ENCODE results near the gene PRXL2C.

The PRXL2C gene

DNA sequence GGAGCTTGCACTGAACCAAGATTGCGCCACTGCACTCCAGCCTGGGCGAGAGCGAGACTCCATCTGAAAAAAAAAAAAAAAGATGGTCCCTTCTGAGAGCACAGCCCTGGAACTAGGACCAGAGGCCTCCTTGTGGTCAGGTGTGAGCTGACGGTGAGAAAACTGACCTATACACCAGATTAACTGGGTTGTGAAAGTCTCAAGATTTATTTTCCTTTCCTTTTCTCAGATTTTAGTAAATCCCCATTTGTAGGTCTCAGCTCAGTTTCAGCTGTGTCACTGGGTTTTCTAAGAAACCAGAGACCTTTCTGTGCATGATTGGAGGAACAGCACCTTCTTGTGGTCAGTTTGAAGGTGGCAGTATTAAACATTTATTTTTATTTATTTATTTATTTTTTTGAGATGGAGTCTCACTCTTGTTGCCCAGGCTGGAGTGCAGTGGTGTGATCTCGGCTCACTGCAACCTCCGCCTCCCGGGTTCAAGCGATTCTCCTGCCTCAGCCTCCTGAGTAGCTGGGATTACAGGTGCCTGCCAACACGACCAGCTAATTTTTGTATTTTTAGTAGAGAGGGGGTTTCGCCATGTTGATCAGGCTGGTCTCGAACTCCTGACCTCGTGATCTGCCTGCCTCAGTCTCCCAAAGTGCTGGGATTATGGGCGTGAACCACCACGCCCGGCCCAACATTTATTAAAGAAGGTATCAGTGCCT is 11.7 kb upstream of the PRXL2C start:
- peak; percentile 79 for TF ChIP-seq RAD21 (IDR thresholded peaks at IDR 0.05; ENCODE audit: low read depth)

DNA sequence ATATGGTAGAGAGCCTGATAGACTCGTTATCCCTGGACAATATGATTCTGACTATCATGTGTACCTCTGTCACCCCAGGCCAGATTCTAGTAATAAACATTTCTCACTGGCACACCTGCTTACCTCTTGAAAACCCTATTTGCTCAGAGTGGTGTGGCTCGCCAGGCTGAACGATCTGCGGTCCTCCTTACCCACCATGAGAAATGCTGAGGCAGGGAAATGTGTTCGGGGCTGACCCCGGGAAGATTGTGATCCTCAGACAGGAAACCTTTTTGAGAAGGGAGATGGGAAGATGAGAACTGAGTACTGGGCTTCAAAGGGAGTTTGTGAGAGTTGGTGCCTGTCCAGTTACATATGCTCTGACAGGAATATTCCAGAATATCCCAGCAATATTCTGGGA is 10.7 kb upstream of the PRXL2C start:
- TF ChIP-seq FOXM1 (IDR thresholded peaks at IDR 0.05; ENCODE audit: borderline replicate concordance, low read depth) (no peak), TAF1 (IDR thresholded peaks at IDR 0.05; ENCODE audit: low read depth) (no peak), REST (IDR thresholded peaks at IDR 0.05; ENCODE audit: low read depth) (no peak), TCF12 (IDR thresholded peaks at IDR 0.05; ENCODE audit: low read depth) (no peak), TEAD4 (IDR thresholded peaks at IDR 0.05) (no peak), NFIC (IDR thresholded peaks at IDR 0.05) (no peak), CREB1 (IDR thresholded peaks at IDR 0.05; ENCODE audit: low read depth) (no peak), ZBTB7A (IDR thresholded peaks at IDR 0.05; ENCODE audit: low read depth) (no peak), YY1 (IDR thresholded peaks at IDR 0.05; ENCODE audit: low read depth) (no peak), MAX (IDR thresholded peaks at IDR 0.05) (no peak), RAD21 (IDR thresholded peaks at IDR 0.05; ENCODE audit: low read depth) (no peak), CEBPB (IDR thresholded peaks at IDR 0.05) (no peak), EGR1 (IDR thresholded peaks at IDR 0.05) (no peak), EP300 (IDR thresholded peaks at IDR 0.05; ENCODE audit: borderline replicate concordance) (no peak), USF1 (IDR thresholded peaks at IDR 0.05) (no peak)

DNA sequence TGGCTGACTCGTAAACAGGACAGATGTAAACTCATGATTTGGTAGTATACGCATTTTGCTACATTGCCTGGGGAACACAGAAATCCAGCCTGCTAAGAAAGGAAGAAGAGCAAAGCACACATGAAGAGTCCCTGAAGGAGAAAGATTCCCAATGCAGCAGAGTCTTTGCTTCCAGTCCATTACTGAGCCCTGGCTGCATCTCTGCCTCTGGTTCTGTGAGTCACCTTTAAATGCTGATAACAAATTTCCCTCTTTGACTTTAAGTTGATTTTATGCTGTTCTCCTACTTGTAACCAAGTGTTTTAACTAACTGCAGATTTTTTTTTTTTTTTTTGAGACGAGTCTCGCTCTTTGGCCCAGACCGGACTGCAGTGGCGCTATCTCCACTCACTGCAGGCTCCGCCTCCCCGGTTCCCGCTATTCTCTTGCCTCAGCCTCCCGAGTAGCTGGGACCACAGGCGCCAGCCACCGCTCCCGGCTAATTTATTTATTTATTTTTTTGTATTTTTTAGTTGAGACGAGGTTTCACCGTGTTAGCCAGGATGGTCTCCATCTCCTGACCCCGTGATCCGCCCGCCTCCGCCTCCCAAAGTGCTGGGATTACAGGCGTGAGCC is 8.5 kb upstream of the PRXL2C start:
- TF ChIP-seq REST (IDR thresholded peaks at IDR 0.05; ENCODE audit: low read depth) (no peak), FOXM1 (IDR thresholded peaks at IDR 0.05; ENCODE audit: borderline replicate concordance, low read depth) (no peak), TAF1 (IDR thresholded peaks at IDR 0.05; ENCODE audit: low read depth) (no peak), RAD21 (IDR thresholded peaks at IDR 0.05; ENCODE audit: low read depth) (no peak), MAX (IDR thresholded peaks at IDR 0.05) (no peak), NFIC (IDR thresholded peaks at IDR 0.05) (no peak), YY1 (IDR thresholded peaks at IDR 0.05; ENCODE audit: low read depth) (no peak), EP300 (IDR thresholded peaks at IDR 0.05; ENCODE audit: borderline replicate concordance) (no peak), CREB1 (IDR thresholded peaks at IDR 0.05; ENCODE audit: low read depth) (no peak), EGR1 (IDR thresholded peaks at IDR 0.05) (no peak), ZBTB7A (IDR thresholded peaks at IDR 0.05; ENCODE audit: low read depth) (no peak), TEAD4 (IDR thresholded peaks at IDR 0.05) (no peak)

- TF ChIP-seq EP300 (IDR thresholded peaks at IDR 0.05; ENCODE audit: borderline replicate concordance) (no peak), TAF1 (IDR thresholded peaks at IDR 0.05; ENCODE audit: low read depth) (no peak), USF1 (IDR thresholded peaks at IDR 0.05) (no peak), YY1 (IDR thresholded peaks at IDR 0.05; ENCODE audit: low read depth) (no peak), TEAD4 (IDR thresholded peaks at IDR 0.05) (no peak), EGR1 (IDR thresholded peaks at IDR 0.05) (no peak), REST (IDR thresholded peaks at IDR 0.05; ENCODE audit: low read depth) (no peak), ZBTB7A (IDR thresholded peaks at IDR 0.05; ENCODE audit: low read depth) (no peak), NFIC (IDR thresholded peaks at IDR 0.05) (no peak), RAD21 (IDR thresholded peaks at IDR 0.05; ENCODE audit: low read depth) (no peak), TCF12 (IDR thresholded peaks at IDR 0.05; ENCODE audit: low read depth) (no peak), FOXM1 (IDR thresholded peaks at IDR 0.05; ENCODE audit: borderline replicate concordance, low read depth) (no peak), CEBPB (IDR thresholded peaks at IDR 0.05) (no peak)
These were observed 6.6 kb upstream of the PRXL2C start for GRCh38 chr9:96661711-96662110.

Data from Ishikawa (cell line).